ENCODE data around the gene ZNF611. TPM values are rescaled to one million over a fixed set of nuclear protein-coding genes. Genes with fewer than 3 reads are reported as not detected.
"Not testable (repeated sequence)": the region's sequence is repeated elsewhere in the genome, so short reads cannot be mapped to it uniquely, and the experiment has no call there.

ZNF611 gene
- total RNA-seq, 2 experiments from 2014 or later = 14.6 to 15.5 TPM

DNA sequence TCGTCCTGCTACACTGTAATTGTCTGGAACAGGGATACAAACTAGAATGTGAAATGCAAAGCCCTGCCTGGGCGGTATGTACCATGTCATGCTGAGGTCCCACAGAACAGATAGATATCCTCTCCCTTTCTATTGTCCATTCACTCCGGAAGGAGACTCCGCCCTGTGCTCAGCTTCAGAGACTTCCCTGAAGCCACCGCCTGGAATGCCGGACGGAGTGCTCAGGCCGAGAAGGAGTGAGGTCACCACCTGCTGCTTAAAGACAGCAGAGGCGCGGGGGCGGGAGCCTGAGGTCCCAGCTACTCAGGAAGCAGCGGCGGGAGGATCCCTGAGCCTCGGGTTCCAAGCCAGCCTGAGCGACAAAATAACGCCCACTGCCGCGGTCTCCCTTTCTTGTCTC, 890 bp upstream of the ZNF611 start:
- H3K27ac Mint-ChIP-seq = peak overlapping the region; percentile 96
- H3K36me3 ChIP-seq (ENCODE audit: insufficient read depth, low read length) = no peaks in the 10 kb centered on the region
- no peaks in the 10 kb centered on the region for H3K9me3 Mint-ChIP-seq
- POLR2A ChIA-PET = interaction anchor here (1.2 kb wide), 2 partner anchors 134 to 466 kb away, joined by 3 to 4 read pairs; partner anchors contain the start of gene ZNF766
- H3K4me1 Mint-ChIP-seq (ENCODE audit: low read depth) = peaks cover 28% of the 10 kb centered on the region
- H3K9me3 ChIP-seq (ENCODE audit: control insufficient read depth in 1 of 2, insufficient read depth in 1 of 2, low read length in 2 of 2) = peaks cover 0 to 12% of the 10 kb centered on the region in 2 experiments
- H3K4me1 ChIP-seq (ENCODE audit: insufficient read depth, low read length) = peaks cover 23% of the 10 kb centered on the region
- CTCF ChIA-PET = interaction anchor here (0.6 to 0.8 kb wide), 5 partner anchors 36 to 487 kb away, joined by 3 to 5 read pairs (median 4); no protein-coding TSS in a partner anchor
- TF ChIP-seq, protein P1, sequence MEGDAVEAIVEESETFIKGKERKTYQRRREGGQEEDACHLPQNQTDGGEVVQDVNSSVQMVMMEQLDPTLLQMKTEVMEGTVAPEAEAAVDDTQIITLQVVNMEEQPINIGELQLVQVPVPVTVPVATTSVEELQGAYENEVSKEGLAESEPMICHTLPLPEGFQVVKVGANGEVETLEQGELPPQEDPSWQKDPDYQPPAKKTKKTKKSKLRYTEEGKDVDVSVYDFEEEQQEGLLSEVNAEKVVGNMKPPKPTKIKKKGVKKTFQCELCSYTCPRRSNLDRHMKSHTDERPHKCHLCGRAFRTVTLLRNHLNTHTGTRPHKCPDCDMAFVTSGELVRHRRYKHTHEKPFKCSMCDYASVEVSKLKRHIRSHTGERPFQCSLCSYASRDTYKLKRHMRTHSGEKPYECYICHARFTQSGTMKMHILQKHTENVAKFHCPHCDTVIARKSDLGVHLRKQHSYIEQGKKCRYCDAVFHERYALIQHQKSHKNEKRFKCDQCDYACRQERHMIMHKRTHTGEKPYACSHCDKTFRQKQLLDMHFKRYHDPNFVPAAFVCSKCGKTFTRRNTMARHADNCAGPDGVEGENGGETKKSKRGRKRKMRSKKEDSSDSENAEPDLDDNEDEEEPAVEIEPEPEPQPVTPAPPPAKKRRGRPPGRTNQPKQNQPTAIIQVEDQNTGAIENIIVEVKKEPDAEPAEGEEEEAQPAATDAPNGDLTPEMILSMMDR (IDR thresholded peaks at IDR 0.05) = no peak
- intact Hi-C loops (cut with DNase I, micrococcal nuclease) = loop anchor here (1.0 to 10.0 kb wide), 10 partner anchors 45 to 598 kb away; partner anchors contain the start of genes ZNF160 (in 1 of the 2), ZNF616 (in 1 of the 2), ZNF665 (in 1 of the 2) and ZNF808 (in 1 of the 2)
- no peaks in the 10 kb centered on the region for H3K27me3 ChIP-seq (ENCODE audit: control insufficient read depth in 1 of 2, insufficient read depth in 2 of 2, low read length in 2 of 2)
- H3K4me3 Mint-ChIP-seq = peak overlapping the region; percentile 95
- no peak overlapping the region for H3K4me3 ChIP-seq (ENCODE audit: low read length)
- H3K27me3 Mint-ChIP-seq = no peaks in the 10 kb centered on the region
- DNase-seq (peak in 3 of 14 experiments; percentile 15 to 34 (median 28)), ATAC-seq (ENCODE audit: poor library complexity) (no peak)
- H3K27ac ChIP-seq (ENCODE audit: low read depth in 1 of 2, low read length in 2 of 2) = peak overlapping the region in 1 of 2 donors; percentile 93
- H3K36me3 Mint-ChIP-seq (ENCODE audit: low read depth) = peaks cover 25% of the 10 kb centered on the region

DNA sequence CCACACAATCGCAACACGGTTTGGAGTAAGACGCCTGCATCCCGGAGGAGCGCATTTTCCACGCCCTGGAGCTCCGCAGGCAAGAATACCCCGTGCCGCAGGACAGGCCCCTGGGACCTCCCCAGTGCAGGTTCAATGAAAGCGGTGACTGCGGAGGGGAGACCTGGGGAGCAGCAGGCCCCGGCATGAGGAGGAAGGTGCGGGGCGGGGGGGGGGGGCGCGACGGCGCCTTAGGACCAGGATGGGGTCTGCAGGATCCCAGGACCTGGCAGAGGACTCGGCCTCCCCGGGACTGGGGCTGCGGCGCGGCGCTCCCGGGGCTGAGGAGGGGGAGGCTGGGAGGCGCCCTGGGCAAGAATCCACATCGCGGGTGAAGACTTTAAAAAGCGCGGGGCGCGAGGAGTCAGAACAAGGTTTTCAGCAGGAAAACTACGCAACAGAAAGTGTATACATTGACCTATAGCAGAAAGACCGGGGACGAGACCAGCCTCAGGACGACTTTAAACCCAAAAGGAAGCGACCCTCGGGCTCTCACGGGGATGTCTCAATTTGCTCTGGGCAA, 432 bp downstream of the ZNF611 start:
- H3K4me3 ChIP-seq (ENCODE audit: low read length) = peak overlapping the region; percentile 98
- H3K27ac Mint-ChIP-seq = peak overlapping the region; percentile 96
- no peaks in the 10 kb centered on the region for H3K9me3 Mint-ChIP-seq
- peaks cover 0 to 16% of the 10 kb centered on the region in 2 experiments for H3K9me3 ChIP-seq (ENCODE audit: control insufficient read depth in 1 of 2, insufficient read depth in 1 of 2, low read length in 2 of 2)
- peak overlapping the region; percentile 74 to 93 for H3K27ac ChIP-seq (ENCODE audit: low read depth in 1 of 2, low read length in 2 of 2)
- H3K36me3 Mint-ChIP-seq (ENCODE audit: low read depth) = peaks cover 35% of the 10 kb centered on the region
- peaks cover 4% of the 10 kb centered on the region for H3K36me3 ChIP-seq (ENCODE audit: insufficient read depth, low read length)
- peak overlapping the region; percentile 95 for H3K4me3 Mint-ChIP-seq
- no peaks in the 10 kb centered on the region for H3K27me3 Mint-ChIP-seq
- CTCF ChIA-PET = no interaction called here
- TF ChIP-seq, protein P1 (IDR thresholded peaks at IDR 0.05) = no peak
- intact Hi-C loops (cut with DNase I, micrococcal nuclease) = loop anchor here in 1 of 2 experiments (2.0 to 10.0 kb wide), 3 partner anchors 44 to 208 kb away; partner anchors contain the start of genes ZNF808 and ZNF888
- POLR2A ChIA-PET = no interaction called here
- peak; percentile 22 for ATAC-seq (ENCODE audit: poor library complexity)
- peaks cover 34% of the 10 kb centered on the region for H3K4me1 Mint-ChIP-seq (ENCODE audit: low read depth)
- H3K4me1 ChIP-seq (ENCODE audit: insufficient read depth, low read length) = peaks cover 23% of the 10 kb centered on the region
- H3K27me3 ChIP-seq (ENCODE audit: control insufficient read depth in 1 of 2, insufficient read depth in 2 of 2, low read length in 2 of 2) = no peaks in the 10 kb centered on the region
- DNase-seq = peak in 1 of 14 experiments; percentile 45

DNA sequence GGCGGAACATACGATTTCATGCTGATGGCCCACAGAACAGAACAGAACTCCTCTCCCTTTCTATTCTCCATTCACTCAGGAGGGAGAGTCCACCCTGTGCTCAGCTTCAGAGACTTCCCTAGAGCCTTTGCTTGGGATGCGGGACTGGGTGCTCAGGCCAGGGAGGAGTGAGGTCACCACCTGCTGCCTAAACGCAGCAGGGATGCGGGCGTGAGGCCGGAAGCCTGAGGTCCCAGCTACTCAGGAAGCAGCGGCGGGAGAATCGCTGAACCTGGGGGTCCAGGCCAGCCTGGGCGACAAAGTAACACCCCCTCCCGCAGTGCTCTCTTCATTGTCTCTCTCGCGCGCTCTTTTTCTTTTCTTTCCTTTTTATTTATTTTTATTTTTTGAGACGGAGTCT, 8.8 kb downstream of the ZNF611 start:
- H3K4me3 ChIP-seq (ENCODE audit: low read length); H3K27ac Mint-ChIP-seq; H3K27me3 ChIP-seq (ENCODE audit: control insufficient read depth in 1 of 2, insufficient read depth in 2 of 2, low read length in 2 of 2); H3K9me3 Mint-ChIP-seq; DNase-seq; H3K27ac ChIP-seq (ENCODE audit: low read depth in 1 of 2, low read length in 2 of 2); H3K27me3 Mint-ChIP-seq; H3K4me1 ChIP-seq (ENCODE audit: insufficient read depth, low read length); ATAC-seq (ENCODE audit: poor library complexity); H3K4me3 Mint-ChIP-seq; POLR2A ChIA-PET; CTCF ChIA-PET; H3K4me1 Mint-ChIP-seq (ENCODE audit: low read depth): not testable (repeated sequence)
- Histone ChIP-seq H3K36me3 (ENCODE audit: insufficient read depth, low read length) (peaks cover 55% of the 10 kb centered on the region), H3K9me3 (ENCODE audit: control insufficient read depth in 1 of 2, insufficient read depth in 1 of 2, low read length in 2 of 2) (peaks cover 0 to 30% of the 10 kb centered on the region in 2 experiments)
- intact Hi-C loops (cut with DNase I, micrococcal nuclease) = loop anchor here in 1 of 2 experiments (1.0 kb wide), 1 partner anchor 34 kb away; no protein-coding TSS in a partner anchor
- peaks cover 92% of the 10 kb centered on the region for H3K36me3 Mint-ChIP-seq (ENCODE audit: low read depth)

Measured in CD4-positive, alpha-beta T cell (primary cell).